Osteoblast (primary cell): Measurements from ENCODE around the gene R3HCC1L. TPM values are rescaled to one million over a fixed set of nuclear protein-coding genes. Genes with fewer than 3 reads are reported as not detected.
"Not testable (repeated sequence)": the region's sequence is repeated elsewhere in the genome, so short reads cannot be mapped to it uniquely, and the experiment has no call there.

Experiments
- DNase-seq: peaks from one replicate; pipeline ENCODE4 v3.0.0; 2011; ENCODE audit warnings: low spot score, mixed read lengths; ENCODE audit not compliant: insufficient read length; ENCODE audit errors: missing footprints
- H2AFZ ChIP-seq: 2 replicates; pipeline ENCODE4 v1.6.0; 2011; ENCODE audit warnings: mild to moderate bottlenecking, low read length
- H3K27ac ChIP-seq: 2 replicates; pipeline ENCODE4 v1.5.1; 2011; ENCODE audit warnings: mild to moderate bottlenecking, low read depth, low read length, moderate library complexity
- H3K27me3 ChIP-seq: 2 replicates; pipeline ENCODE4 v1.6.0; 2012; ENCODE audit warnings: mild to moderate bottlenecking, control low read depth, inconsistent platforms, low read length, moderate library complexity; ENCODE audit not compliant: insufficient read depth
- H3K36me3 ChIP-seq: 2 replicates; pipeline ENCODE4 v1.5.1; 2011; ENCODE audit warnings: mild to moderate bottlenecking, low read length, control low read depth, moderate library complexity; ENCODE audit not compliant: insufficient read depth
- H3K4me1 ChIP-seq: 2 replicates; pipeline ENCODE4 v1.5.1; 2011; ENCODE audit warnings: mild to moderate bottlenecking, low read length, control low read depth, moderate library complexity; ENCODE audit not compliant: insufficient read depth
- H3K4me2 ChIP-seq: 2 replicates; pipeline ENCODE4 v1.6.0; 2011; ENCODE audit warnings: mild to moderate bottlenecking, low read length; ENCODE audit not compliant: insufficient read depth
- H3K4me3 ChIP-seq: fragments of 200-600 bp; sonication (generic); 3 replicates; pipeline ENCODE4 v1.5.1; 2012; ENCODE audit warnings: mild to moderate bottlenecking, low read length, inconsistent platforms; ENCODE audit not compliant: insufficient read depth
- H3K79me2 ChIP-seq: 2 replicates; pipeline ENCODE4 v1.6.0; 2012; ENCODE audit warnings: mild to moderate bottlenecking, low read length, control low read depth, inconsistent platforms; ENCODE audit not compliant: insufficient read depth
- H3K9me3 ChIP-seq: 2 replicates; pipeline ENCODE4 v1.5.1; 2011; ENCODE audit warnings: low read depth, low read length, control low read depth
- H4K20me1 ChIP-seq: 2 replicates; pipeline ENCODE4 v1.6.0; 2012; ENCODE audit warnings: mild to moderate bottlenecking, low read length, control low read depth; ENCODE audit not compliant: insufficient read depth
- CTCF ChIP-seq: IDR thresholded peaks from 2 replicates; pipeline ENCODE4 v1.5.1; 2011; ENCODE audit warnings: mild to moderate bottlenecking, low read depth, low read length, moderate library complexity; ENCODE audit errors: extremely low read depth
- total RNA-seq: library from RNA; depleted of rRNA; stranded (reverse); fragments of >200 nt; gene quantifications from 2 replicates; pipeline ENCODE4 v1.2.3, GENCODE V29; 2012

The R3HCC1L gene
- total RNA-seq, 1 donor: 15.9 TPM

- Histone ChIP-seq H3K4me3 (peak overlapping the region; percentile 92), H2AFZ (peak overlapping the region; percentile 95), H3K4me1 (peaks cover 6% of the 10 kb centered on the region), H3K27ac (peak overlapping the region; percentile 94), H3K4me2 (peak overlapping the region; percentile 96), H3K27me3 (no peaks in the 10 kb centered on the region), H3K36me3 (no peaks in the 10 kb centered on the region), H3K79me2 (peaks cover 58% of the 10 kb centered on the region), H3K9me3 (no peaks in the 10 kb centered on the region), H4K20me1 (no peaks in the 10 kb centered on the region)
- no peak for TF ChIP-seq CTCF
- no peak for DNase-seq
Measured at GRCh38 chr10:98135222-98135899, 904 bp downstream of the R3HCC1L start.

- DNase-seq, H2AFZ ChIP-seq, H3K36me3 ChIP-seq, H4K20me1 ChIP-seq, H3K4me2 ChIP-seq, H3K27ac ChIP-seq, H3K9me3 ChIP-seq, H3K27me3 ChIP-seq, H3K4me1 ChIP-seq, H3K4me3 ChIP-seq: not testable (repeated sequence)
- peaks cover 69% of the 10 kb centered on the region for H3K79me2 ChIP-seq
Measured at GRCh38 chr10:98136775-98137174, 2.3 kb downstream of the R3HCC1L start.

GRCh38 chr10:98138031-98138430, 3.6 kb downstream of the R3HCC1L start:
- no peaks in the 10 kb centered on the region for H3K36me3 ChIP-seq
- H3K9me3 ChIP-seq: no peaks in the 10 kb centered on the region
- H3K79me2 ChIP-seq: peaks cover 81% of the 10 kb centered on the region
- H3K27ac ChIP-seq: no peak overlapping the region
- TF ChIP-seq CTCF: no peak
- H3K4me2 ChIP-seq: no peak overlapping the region
- DNase-seq: no peak
- peaks cover 6% of the 10 kb centered on the region for H3K4me1 ChIP-seq
- peaks cover 13% of the 10 kb centered on the region for H4K20me1 ChIP-seq
- no peaks in the 10 kb centered on the region for H3K27me3 ChIP-seq
- H2AFZ ChIP-seq: no peak overlapping the region
- no peak overlapping the region for H3K4me3 ChIP-seq

- peaks cover 92% of the 10 kb centered on the region for H3K79me2 ChIP-seq
- no peaks in the 10 kb centered on the region for H3K27me3 ChIP-seq
- H3K4me1 ChIP-seq: peaks cover 6% of the 10 kb centered on the region
- H3K36me3 ChIP-seq: no peaks in the 10 kb centered on the region
- peak; percentile 73 for DNase-seq
- H2AFZ ChIP-seq: no peak overlapping the region
- H3K9me3 ChIP-seq: no peaks in the 10 kb centered on the region
- H3K4me2 ChIP-seq: no peak overlapping the region
- no peak overlapping the region for H3K4me3 ChIP-seq
- H4K20me1 ChIP-seq: peaks cover 13% of the 10 kb centered on the region
- TF ChIP-seq CTCF: no peak
- no peak overlapping the region for H3K27ac ChIP-seq
Measured at GRCh38 chr10:98139431-98139830, 5.0 kb downstream of the R3HCC1L start.
